ENCODE data around the gene SDK1.
"Not testable (repeated sequence)": the region's sequence is repeated elsewhere in the genome, so short reads cannot be mapped to it uniquely, and the experiment has no call there.

Gene SDK1

DNA sequence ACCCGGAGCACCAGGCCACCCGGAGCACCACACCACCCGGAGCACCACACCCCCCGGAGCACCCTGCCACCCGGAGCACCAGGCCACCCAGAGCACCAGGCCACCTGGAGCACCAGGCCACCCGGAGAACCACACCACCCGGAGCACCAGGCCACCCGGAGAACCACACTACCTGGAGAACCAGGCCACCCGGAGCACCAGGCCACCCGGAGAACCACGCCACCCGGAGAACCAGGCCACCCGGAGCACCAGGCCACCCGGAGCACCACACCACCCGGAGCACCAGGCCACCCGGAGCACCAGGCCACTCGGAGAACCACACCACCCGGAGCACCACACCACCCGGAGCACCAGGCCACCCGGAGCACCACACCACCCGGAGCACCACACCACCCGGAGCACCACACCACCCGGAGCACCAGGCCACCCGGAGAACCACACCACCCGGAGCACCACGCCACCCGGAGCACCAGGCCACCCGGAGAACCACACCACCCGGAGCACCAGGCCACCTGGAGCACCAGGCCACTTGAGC is 916.1 kb downstream of the SDK1 start:
- not testable (repeated sequence) for DNase-seq

DNA sequence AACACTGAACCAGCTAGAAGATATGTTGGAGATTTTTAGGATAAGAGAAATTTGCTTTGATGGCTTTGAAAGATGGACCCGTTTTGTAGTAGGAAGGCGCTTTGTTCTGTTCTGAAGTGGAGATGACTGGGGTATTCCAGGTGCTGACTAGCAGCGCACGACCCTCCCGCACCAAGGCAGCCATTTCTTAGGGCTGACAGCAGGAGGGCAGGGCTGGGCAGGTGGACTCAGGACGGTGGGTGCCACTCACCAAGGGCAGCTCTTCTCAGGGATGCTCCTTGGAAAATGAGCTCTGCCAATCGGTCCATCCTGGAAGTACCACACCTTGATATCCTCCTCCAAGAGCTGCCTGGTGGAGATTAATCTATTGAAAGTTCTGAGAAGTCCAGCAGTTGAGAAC is 917.4 kb downstream of the SDK1 start:
- DNase-seq: no peak

DNA sequence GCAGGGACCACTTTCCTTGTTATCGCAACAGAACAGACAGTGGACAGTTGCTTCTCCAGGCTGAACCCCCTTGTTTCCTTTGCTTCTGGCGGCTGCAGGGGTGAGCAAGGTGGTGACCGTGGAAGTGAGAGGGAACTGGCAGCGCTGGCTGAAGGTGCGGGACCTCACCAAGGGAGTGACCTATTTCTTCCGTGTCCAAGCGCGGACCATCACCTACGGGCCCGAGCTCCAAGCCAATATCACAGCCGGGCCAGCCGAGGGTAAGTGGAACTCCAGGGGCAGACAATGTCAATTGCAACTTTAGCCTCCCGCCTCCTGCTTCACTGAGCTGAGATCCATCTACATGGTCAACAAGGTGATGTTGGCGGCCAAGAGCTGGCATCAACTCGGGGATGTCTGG is 919.0 kb downstream of the SDK1 start:
- DNase-seq: no peak

DNA sequence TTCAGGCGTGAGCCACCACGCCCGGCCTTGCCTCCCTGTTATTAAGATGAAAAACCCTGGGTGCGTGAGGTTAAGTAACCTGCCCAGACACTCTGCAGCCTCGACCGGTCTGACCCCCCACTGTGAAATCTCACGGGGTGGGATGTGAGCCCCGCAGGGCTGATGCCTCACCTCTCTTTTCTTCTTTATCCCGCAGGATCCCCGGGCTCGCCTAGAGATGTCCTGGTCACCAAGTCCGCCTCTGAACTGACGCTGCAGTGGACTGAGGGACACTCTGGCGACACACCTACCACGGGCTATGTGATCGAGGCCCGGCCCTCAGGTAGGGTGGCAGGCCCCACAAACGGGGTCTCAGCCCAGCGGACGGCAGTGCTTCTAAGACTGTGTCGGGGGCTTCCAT is 920.0 kb downstream of the SDK1 start:
- DNase-seq: no peak

DNA sequence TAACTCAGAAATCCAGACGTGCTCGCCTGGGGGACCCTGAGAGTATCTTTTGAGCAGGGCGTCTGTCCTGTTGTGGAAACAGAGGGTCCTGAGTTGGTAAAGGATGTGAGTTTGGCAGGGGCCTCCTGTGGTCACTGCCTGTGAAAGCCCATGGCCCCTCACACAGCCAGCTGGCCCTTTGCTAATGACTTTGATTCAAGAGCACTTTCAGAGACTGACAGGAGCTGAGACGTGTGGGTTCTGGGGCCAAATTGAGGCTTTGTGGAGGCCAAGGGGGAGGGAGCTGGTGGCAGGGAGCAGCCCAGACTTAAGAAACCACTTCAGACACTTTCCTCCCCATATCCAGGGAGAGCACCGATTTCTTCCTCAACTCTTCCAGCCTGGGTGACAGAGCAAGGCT is 921.6 kb downstream of the SDK1 start:
- DNase-seq: no peak

DNA sequence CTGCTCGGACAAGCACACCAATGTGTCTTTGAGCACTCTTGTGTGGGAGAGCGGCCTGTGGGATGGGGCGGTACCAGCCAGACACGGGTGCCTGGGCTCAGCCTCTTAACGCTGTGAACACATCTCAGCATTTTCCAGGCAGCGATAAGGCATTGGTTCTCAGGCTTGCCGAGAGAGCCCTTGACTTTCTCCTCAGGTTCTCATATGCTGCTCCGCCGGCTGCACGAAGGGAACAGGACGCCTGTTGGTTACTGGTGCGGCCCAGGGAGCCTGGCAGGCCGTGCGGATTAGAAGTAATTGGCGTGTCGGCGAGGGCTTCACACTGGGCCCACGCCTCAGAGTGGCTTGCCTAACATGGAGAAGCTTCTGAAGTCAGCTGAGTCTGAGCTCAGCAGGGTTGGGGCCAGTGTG is 924.3 kb downstream of the SDK1 start:
- peak; percentile 89 for DNase-seq

DNA sequence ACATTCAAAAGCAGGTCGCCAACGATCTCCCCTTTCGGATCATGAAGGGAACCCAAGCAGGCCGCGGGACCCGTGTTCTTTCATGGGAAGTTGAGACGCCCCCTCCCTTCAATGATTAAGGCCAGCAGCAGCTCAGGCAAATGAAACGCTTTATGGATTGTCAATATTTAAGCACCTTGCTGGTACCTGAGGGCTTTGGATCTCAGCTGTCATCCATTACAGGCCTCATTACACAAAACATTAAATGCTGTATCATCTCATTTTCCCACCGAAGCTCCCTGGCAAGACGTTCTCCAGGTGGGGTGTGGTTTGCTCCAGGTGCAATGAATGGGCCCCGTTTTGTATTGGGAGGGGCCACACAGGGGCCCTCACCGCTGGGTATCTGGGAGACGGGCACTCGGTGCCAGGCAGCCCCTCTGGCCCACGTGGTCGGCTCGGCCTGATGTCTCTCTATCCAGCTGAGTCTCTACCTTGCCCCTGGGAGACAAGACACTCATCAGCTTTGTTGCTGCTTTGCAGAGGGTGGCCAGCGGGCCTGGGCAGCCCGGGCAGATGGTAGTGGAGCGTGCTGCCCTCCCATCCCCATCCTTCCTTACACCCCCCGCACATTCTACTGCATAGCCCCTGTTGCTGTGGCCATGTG is 925.0 kb downstream of the SDK1 start:
- DNase-seq: no peak

DNA sequence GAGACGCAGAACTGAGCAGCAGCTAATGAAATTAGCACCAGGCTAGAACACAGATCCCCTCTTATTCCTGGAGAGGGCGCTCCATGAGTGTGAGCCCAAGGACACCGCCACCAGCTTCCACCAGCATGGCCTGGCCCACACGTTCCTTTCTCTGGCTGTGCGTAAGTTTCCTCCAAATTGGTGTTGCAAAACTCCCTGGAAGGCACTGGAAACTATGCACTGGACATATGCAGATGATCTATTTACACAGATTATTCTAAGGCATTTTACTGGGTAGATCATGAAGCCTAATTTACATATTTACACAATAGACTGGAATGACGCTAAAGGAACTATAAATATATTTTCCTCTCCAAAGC is 925.5 kb downstream of the SDK1 start:
- no peak for DNase-seq

DNA sequence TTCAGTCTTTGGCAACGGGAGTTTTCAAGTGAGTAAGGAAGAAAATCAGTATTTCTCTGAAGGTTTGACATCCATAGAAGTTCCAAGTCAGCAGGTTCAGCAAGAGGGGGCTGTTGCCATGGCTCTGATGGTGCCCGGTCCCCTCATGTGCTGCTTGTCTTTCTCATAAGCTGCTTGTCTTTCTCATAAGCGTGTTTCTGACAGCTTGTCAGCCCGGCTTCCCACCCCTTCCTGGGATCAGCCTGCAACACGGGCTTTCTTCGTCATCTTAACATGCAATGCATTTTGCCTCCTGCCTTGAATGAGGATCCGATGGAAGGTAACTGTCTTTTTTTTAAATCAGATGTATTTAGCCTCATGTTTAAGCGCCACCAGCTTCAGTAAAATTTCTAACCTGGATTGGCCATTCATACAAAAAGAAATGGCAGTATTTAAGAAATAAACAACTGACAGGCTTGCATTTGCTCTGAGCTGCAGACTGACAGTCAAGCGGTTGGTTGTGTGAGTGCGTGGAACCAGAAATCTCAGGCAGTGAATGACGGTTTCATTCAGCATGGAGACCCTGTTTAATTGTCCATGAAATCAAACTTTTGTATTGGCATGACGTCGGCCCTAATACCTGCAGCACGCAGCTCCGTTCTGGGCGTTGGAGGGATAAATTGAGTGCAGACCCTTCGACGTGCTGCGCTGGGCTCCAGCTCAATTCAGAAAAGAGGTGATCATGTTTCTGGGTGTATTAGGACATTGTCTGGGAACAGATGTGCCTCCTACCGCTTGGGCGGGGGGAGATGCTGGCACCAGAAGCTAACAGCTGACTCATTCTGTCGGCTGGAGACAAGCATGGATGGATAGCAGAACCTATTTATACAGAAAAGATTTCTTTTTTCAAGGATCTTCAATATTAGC is 926.3 kb downstream of the SDK1 start:
- DNase-seq: peak; percentile 41

DNA sequence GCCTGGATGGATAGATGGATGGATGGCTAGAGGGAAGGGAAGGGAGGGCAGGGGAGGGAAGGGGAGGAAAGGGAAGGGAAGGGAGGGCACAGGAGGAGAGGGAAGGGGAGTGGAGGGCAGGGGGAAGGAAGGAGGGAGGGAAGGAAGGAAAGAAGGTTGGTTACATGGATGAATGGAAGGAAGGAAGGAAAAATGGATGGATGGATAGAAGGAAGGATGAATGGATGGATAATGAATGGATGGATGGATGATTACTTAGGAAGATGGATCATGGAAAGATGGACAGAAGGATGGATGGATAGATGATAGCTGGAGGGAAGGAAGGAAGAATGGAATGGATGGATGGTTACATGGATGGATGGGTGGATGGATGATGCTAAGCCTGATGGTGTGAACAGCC is 929.3 kb downstream of the SDK1 start:
- DNase-seq: no peak

DNA sequence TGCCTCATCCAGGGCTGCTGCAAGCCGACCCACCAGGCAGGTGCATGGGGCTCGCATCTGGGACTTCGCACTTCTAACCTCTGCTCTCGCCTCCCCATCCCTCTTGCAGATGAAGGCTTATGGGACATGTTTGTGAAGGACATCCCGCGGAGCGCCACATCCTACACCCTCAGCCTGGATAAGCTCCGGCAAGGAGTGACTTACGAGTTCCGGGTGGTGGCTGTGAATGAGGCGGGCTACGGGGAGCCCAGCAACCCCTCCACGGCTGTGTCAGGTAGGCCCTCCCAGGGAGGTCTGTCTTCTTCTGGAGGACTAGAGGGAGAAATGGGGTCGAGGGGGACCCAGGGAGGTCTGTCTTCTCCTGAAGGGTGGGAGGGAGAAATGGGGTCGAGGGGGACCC is 932.1 kb downstream of the SDK1 start:
- DNase-seq: no peak

DNA sequence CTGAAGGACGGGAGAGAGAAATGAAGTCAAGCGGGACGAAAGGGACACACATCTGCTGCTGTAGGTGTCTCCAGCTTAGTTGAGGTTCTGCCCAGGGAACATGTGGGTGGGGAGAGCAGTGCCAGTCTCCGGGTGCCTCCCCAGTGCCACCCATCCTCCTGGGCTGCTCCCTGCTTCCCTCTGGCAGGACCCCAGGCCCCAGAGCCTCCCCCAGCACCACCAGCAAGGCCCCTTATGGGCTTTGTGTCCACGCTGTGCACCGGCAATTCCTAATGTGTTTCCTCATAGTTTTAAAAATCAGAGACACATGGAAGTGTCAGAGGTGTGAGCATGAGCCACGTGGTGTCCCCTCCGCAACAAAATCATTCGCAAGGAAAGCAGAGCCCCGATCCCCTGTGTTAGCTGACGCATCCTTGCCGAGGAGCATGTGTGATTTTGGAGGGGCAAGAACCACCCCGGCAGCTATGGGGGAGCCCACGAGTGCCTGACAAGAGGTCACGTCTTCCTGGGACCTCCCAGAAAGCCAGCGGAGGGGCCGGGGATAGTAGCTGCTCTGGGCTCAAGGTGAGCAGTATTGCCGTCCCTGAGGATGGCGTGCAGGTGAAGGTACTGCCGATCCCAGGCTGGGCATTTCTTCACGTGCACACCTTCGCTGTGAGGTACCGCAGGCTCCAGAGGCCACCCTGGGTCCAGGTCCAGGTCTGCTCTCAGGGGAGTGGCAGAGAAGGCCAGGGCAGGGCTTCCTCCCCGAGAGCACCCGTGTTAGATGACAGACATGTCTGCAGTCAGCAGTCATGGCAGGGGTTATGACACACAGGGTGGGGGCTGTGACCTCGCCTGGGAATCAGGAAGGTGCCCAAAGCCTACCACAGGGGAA is 932.8 kb downstream of the SDK1 start:
- DNase-seq: no peak

DNA sequence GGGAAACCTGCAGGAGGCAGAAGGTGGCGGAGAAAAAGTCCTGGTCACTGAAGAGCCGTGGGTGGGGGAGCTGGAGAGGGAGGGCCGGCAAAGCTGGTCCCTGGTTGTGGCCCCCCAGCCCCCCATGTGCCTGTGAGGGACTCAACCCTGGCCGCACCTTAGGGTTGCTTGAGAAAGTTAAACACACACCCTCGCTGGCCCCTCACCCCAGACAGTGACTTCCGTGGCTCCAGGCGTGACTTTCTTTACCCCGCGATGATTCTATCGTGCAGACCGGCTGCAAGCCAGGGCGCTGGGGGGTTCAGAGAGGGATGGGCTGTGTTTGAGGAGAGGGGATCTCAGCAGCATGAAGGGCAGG is 933.4 kb downstream of the SDK1 start:
- DNase-seq: no peak

DNA sequence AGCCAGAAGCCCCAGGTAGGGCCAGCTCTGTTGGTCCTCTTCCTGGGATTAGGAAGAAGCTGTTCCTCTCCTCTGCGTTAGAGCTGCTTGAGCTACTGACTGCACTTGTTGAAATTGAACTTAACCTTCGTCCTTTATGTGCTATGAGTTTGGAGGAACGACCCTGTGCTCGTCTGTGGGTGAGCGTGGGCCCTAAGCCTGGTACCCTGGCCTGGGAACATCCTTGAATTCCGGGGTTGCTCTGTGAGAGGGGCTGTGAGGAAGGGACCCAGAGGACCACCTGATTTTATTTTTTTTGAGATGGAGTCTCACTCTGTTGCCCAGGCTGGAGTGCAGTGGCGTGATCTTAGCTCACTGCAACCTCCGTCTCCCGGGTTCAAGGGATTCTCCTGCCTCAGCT is 933.8 kb downstream of the SDK1 start:
- no peak for DNase-seq

DNA sequence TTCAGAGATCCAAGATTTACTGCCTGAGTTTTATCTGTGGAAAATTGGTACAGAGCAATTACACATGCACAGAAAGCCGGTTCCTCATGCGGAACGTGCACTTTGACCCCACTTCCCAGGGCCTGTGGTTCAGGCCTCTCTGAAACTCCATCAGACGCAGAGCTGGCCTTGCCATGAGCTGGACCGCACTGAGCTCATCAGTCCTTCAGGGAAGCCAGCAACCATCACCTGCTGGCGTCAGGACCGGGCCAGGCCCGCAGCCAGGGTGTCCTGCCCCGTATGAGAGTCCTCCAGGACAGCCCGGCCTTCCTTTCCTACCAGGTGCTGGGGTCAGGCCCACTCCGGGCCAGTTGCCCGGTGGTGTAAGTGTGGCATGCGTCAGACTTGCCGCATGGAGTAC is 934.5 kb downstream of the SDK1 start:
- no peak for DNase-seq

DNA sequence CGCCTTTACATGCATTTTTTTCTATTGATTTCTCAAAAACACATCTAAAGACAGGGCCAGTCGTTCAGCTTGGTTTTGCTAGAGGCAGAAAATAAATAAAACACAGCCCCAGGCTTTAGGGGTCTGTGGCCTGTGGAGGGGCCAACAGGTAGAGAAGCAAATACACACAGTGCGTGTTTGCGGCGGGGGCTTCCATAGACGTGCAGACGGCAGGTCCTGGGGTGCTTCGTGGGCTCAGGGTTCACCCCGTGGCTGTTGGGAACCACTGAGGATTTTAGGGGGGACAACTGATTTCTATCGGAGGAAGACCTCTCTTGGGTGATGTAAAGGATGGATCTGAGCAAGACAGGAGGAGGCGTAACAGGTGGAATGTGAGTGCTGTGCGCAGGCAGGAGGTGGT is 935.3 kb downstream of the SDK1 start:
- DNase-seq: no peak

DNA sequence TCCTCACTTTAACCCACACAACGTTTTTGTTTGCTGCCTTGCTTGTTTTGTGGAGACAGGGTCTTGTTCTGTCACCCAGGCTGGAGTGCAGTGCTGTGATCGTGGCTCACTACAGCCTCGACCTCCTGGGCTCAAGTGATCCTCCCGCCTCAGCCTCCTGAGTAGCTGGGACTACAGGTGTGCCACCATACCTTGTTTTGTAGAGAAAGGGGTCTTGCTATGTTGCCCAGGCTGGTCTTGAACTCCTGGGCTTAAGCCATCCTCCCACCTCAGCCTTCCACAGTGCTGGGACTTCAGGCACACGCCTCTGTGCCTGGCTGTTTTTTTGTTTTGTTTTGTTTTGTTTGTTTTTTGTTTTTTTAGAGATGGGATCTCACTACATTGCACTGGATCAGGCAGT is 935.8 kb downstream of the SDK1 start:
- not testable (repeated sequence) for DNase-seq

DNA sequence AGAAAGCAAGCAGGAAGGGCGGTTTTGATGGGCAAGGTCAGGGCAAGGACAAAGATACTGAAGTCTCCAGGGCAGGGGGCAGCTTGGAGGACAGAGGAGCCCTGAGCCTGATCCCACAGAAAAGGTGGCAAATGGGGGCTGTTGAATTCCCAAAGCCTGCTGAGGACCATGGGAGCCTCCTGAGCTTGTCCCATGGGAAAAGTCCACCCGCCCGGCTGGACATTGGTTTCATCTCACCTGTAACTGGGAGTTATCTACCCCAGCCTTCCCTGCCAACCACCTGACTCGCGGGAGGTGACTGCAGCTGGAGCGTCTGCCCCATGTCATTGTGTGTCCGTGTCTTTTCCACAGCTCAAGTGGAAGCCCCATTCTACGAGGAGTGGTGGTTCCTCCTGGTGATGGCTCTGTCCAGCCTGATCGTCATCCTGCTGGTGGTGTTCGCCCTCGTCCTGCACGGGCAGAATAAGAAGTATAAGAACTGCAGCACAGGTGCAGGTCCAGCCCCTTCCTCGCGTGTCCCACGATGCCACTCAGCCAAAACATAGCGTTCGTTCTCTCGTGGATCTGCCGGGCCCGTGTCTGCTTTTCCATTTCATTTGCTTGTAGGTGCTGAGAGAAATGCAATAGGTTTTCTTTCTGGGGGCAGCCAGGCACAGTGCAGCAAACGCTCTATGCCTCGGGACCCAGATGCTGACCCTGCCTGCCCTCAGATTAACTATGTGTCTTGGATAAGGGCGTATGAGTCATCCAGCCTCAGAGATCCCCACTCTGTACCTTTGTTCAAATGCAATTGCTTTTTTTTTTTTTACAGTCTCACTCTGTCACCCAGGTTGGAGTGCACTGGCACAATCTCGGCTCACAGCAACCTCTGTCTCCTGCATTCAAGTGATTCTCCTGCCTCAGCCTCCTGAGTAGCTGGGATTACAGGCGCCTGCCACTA is 936.5 kb downstream of the SDK1 start:
- no peak for DNase-seq

DNA sequence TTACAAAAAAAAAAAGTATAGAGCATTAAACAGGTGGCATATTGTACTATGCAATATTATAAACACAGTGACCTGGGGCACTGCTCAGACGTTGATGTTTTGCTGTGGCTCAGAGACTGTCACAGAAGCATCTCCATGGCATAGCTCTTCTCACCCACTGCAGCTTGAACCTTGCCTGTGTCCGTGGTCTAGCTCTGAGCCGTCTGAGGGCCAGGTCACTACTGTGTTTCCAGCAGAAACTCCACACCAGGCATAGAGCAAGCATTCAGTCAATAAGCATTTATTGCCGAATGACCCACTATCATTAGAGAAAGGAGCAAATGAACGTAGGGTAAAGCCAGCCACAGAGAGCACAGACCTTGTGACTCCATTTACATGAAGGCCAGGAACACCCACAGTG is 937.8 kb downstream of the SDK1 start:
- DNase-seq: no peak

DNA sequence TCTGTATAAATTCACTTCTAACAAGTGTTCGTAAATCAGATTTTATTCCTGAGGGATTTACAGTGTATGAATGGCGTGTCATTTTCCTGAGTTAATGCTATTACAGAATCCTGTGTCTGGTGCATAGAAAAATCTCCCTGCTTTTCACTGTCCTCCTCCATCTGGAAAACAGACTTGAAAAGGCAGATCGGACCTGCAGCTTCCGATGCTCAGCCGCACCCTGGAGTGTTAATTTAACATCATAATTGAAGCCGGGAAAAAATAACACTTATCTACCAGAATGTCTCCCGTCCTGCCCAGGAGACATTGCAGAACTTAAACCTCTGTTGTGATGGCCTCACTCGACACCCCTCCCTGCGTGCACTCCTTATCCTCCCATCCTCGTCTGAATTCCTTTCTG is 939.0 kb downstream of the SDK1 start:
- no peak for DNase-seq

DNA sequence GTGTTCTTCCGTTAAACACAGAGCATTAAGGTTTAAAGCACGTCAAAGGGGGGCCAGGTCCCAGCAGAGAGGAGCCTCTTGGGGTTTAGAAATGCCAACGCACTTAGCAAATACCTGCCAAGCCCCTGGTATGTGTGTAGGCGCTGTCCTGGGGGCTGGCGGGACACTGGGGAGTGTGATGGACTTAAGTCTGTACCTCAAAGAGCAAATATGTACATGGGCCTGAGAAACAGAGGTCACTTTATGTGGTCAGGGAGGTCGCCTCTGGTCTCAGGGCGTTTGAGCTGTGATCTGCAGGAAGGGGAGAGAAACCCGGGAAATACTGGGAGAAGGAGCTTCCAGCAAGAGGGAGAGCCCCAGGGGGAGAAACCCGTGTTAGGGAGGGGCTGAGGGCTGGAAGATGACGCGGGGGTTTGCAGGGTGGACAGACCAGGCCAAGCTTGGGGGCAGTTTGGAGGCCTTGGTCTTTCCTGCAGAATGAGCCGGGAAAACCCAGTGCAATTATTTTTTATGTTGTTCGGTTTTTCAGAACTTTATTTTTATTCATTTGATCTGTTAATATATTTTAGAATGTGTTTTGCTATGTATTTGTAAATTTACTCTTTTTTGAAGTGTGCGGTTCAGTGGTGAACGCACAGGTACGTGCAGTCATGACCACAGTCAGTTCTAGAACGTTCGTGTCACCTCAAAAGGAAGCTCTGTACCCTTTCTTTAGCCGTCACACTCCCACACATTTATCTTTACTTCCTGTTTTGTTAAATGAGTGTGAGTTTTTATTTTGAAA is 939.7 kb downstream of the SDK1 start:
- no peak for DNase-seq

DNA sequence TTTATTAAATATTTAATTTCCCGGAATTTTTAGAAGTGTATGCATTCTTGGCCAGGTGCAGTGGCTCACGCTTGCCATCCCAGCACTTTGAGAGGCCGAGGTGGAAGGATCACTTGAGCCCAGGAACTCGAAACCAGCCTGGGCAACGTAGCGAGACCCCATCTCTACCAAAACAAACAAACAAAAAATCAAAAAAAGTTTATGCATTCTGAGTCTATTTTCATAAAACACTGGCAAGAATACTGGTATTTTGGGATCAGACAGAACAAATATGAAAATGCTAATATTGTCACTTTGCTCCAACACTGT is 940.2 kb downstream of the SDK1 start:
- DNase-seq: no peak
